Astrocyte (in vitro differentiated cells and primary cell): ENCODE measurements around the gene CD44. TPM values are rescaled to one million over a fixed set of nuclear protein-coding genes. Genes with fewer than 3 reads are reported as not detected.

Source experiments
- DNase-seq: peaks from one replicate; pipeline ENCODE4 v3.0.0-alpha.2; 2010; ENCODE audit warnings: low read depth
- FAIRE-seq: peaks from 2 replicates; lab custom pipeline; 2011; peaks lifted over from hg19 to GRCh38; lab: Jason Lieb, UNC
- H2AFZ ChIP-seq: 2 replicates; pipeline ENCODE4 v1.6.0; 2012; ENCODE audit warnings: low read depth, low read length, inconsistent platforms
- H3K27ac ChIP-seq: 2 replicates; pipeline ENCODE4 v1.5.1; 2011; ENCODE audit warnings: low read depth, low read length, inconsistent platforms
- H3K27me3 ChIP-seq: 2 replicates; pipeline ENCODE4 v1.6.0; 2011; ENCODE audit warnings: low read length, inconsistent platforms; ENCODE audit not compliant: insufficient read depth
- H3K36me3 ChIP-seq: 2 replicates; pipeline ENCODE4 v1.5.1; 2011; ENCODE audit warnings: low read length, inconsistent platforms; ENCODE audit not compliant: insufficient read depth
- H3K4me1 ChIP-seq: 2 replicates; pipeline ENCODE4 v1.5.1; 2011; ENCODE audit warnings: low read length, inconsistent platforms; ENCODE audit not compliant: insufficient read depth
- H3K4me2 ChIP-seq: 2 replicates; pipeline ENCODE4 v1.6.0; 2012; ENCODE audit warnings: low read length, inconsistent platforms
- H3K4me3 ChIP-seq: 2 replicates; pipeline ENCODE4 v1.5.1; 2011; ENCODE audit warnings: low read depth, mild to moderate bottlenecking, low read length, inconsistent platforms; ENCODE audit not compliant: insufficient read depth
- H3K79me2 ChIP-seq: 2 replicates; pipeline ENCODE4 v1.6.0; 2012; ENCODE audit warnings: mild to moderate bottlenecking, low read length, inconsistent platforms; ENCODE audit not compliant: insufficient read depth
- H3K9ac ChIP-seq: 2 replicates; pipeline ENCODE4 v1.6.0; 2012; ENCODE audit warnings: mild to moderate bottlenecking, low read length, inconsistent platforms
- H3K9me3 ChIP-seq: 2 replicates; pipeline ENCODE4 v1.5.1; 2012; ENCODE audit warnings: low read depth, mild to moderate bottlenecking, low read length, inconsistent platforms; ENCODE audit not compliant: insufficient read depth
- H4K20me1 ChIP-seq: 2 replicates; pipeline ENCODE4 v1.6.0; 2012; ENCODE audit warnings: low read length, inconsistent platforms; ENCODE audit not compliant: insufficient read depth
- H3K27ac Mint-ChIP-seq: one replicate; pipeline ENCODE4 v1.8.0; 2021; ENCODE audit warnings: mild to moderate bottlenecking, mixed read lengths; ENCODE audit not compliant: unreplicated experiment
- H3K27me3 Mint-ChIP-seq: one replicate; pipeline ENCODE4 v1.8.0; 2021; ENCODE audit warnings: low read depth, mixed read lengths; ENCODE audit not compliant: unreplicated experiment
- H3K36me3 Mint-ChIP-seq: one replicate; pipeline ENCODE4 v1.8.0; 2021; ENCODE audit warnings: low read depth, mixed read lengths; ENCODE audit not compliant: unreplicated experiment
- H3K4me1 Mint-ChIP-seq: one replicate; pipeline ENCODE4 v1.8.0; 2021; ENCODE audit warnings: low read depth, mixed read lengths; ENCODE audit not compliant: unreplicated experiment
- H3K4me3 Mint-ChIP-seq: one replicate; pipeline ENCODE4 v1.8.0; 2021; ENCODE audit warnings: mild to moderate bottlenecking, moderate library complexity, mixed read lengths; ENCODE audit not compliant: unreplicated experiment
- H3K9me3 Mint-ChIP-seq: one replicate; pipeline ENCODE4 v1.8.0; 2021; ENCODE audit warnings: mild to moderate bottlenecking, mixed read lengths; ENCODE audit not compliant: unreplicated experiment
- EZH2 ChIP-seq: IDR thresholded peaks from 2 replicates; pipeline ENCODE4 v1.6.1; 2012; ENCODE audit warnings: mild to moderate bottlenecking, low read length, inconsistent platforms; ENCODE audit not compliant: insufficient read depth
- total RNA-seq: library from RNA; stranded (reverse); gene quantifications from 2 replicates; pipeline ENCODE4 v1.2.1, GENCODE V29; 2021
- TF ChIP-seq, protein P1 (sequence below): IDR thresholded peaks from 2 replicates; pipeline ENCODE4 v1.5.1; 2011; ENCODE audit warnings: low read depth, mild to moderate bottlenecking, inconsistent platforms, low read length, moderate library complexity; ENCODE audit not compliant: insufficient read depth

The CD44 gene
- total RNA-seq, 1 donor from 2014 or later = 154 TPM

DNA sequence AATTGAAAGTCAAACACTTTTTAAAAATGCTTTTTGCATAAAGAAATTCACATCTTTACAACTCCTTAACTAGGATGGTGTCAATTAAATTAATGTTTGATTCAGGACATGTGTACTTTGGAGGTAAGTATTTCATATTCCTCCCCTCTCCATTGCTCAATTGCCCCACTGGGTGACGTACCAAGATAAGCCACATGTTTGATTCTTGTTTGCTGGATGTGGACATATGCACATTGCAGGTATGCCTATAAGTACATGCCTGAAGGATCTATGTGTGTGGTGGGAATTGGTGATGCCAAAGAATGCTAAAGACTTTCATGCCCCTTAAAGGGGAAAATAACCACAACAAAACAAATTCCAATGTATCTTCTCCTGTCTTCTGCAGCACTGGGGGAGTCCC, 5.8 kb downstream of the CD44 start:
- Mint-ChIP-seq H3K36me3 (peaks cover 2% of the 10 kb centered on the region), H3K27me3 (no peaks in the 10 kb centered on the region), H3K4me1 (peaks cover 40% of the 10 kb centered on the region), H3K9me3 (no peaks in the 10 kb centered on the region), H3K4me3 (no peak overlapping the region), H3K27ac (no peak overlapping the region)
- no peak for TF ChIP-seq EZH2
- TF ChIP-seq, protein P1, sequence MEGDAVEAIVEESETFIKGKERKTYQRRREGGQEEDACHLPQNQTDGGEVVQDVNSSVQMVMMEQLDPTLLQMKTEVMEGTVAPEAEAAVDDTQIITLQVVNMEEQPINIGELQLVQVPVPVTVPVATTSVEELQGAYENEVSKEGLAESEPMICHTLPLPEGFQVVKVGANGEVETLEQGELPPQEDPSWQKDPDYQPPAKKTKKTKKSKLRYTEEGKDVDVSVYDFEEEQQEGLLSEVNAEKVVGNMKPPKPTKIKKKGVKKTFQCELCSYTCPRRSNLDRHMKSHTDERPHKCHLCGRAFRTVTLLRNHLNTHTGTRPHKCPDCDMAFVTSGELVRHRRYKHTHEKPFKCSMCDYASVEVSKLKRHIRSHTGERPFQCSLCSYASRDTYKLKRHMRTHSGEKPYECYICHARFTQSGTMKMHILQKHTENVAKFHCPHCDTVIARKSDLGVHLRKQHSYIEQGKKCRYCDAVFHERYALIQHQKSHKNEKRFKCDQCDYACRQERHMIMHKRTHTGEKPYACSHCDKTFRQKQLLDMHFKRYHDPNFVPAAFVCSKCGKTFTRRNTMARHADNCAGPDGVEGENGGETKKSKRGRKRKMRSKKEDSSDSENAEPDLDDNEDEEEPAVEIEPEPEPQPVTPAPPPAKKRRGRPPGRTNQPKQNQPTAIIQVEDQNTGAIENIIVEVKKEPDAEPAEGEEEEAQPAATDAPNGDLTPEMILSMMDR = no peak
- H3K79me2 ChIP-seq = peaks cover 99% of the 10 kb centered on the region
- H3K9ac ChIP-seq = peak overlapping the region; percentile 73
- H3K4me3 ChIP-seq = peak overlapping the region; percentile 91
- peak; percentile 70 for DNase-seq
- peaks cover 92% of the 10 kb centered on the region for H4K20me1 ChIP-seq
- H3K27ac ChIP-seq = peak overlapping the region; percentile 94
- peaks cover 12% of the 10 kb centered on the region for H3K36me3 ChIP-seq
- no peak for FAIRE-seq
- H3K4me2 ChIP-seq = peak overlapping the region; percentile 95
- no peak overlapping the region for H2AFZ ChIP-seq
- H3K4me1 ChIP-seq = peaks cover 53% of the 10 kb centered on the region
- no peaks in the 10 kb centered on the region for H3K27me3 ChIP-seq
- no peaks in the 10 kb centered on the region for H3K9me3 ChIP-seq

DNA sequence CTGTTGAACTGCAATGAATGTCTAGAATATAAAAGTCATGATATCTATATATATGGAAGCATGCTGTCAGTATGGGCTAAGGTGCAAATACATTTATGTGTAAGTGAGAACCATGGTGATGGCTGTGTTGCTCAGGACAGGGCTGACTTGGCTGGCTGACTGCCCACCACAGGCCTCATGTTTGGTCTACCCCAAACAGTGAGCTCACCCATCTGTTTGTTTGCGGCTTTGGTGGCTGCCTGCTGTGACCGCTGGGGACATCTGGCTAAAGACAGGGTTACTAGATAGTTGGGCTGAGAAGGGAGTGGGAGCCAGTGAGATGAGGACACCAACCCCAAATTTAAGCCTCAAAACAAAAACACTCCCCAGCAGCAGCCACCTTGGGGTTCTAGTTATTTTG, 6.3 kb downstream of the CD44 start:
- H3K36me3 Mint-ChIP-seq = peaks cover 2% of the 10 kb centered on the region
- Histone ChIP-seq H4K20me1 (peaks cover 92% of the 10 kb centered on the region), H3K4me3 (peak overlapping the region; percentile 91), H2AFZ (no peak overlapping the region), H3K9me3 (no peaks in the 10 kb centered on the region), H3K4me2 (peak overlapping the region; percentile 95), H3K9ac (peak overlapping the region; percentile 73), H3K27me3 (no peaks in the 10 kb centered on the region), H3K79me2 (peaks cover 99% of the 10 kb centered on the region), H3K36me3 (peaks cover 12% of the 10 kb centered on the region), H3K27ac (peak overlapping the region; percentile 94), H3K4me1 (peaks cover 53% of the 10 kb centered on the region)
- peaks cover 40% of the 10 kb centered on the region for H3K4me1 Mint-ChIP-seq
- FAIRE-seq (peak; percentile 54), DNase-seq (peak; percentile 61)
- H3K27ac Mint-ChIP-seq = no peak overlapping the region
- no peaks in the 10 kb centered on the region for H3K27me3 Mint-ChIP-seq
- TF ChIP-seq, protein P1 = no peak
- TF ChIP-seq EZH2 = no peak
- H3K4me3 Mint-ChIP-seq = no peak overlapping the region
- no peaks in the 10 kb centered on the region for H3K9me3 Mint-ChIP-seq

DNA sequence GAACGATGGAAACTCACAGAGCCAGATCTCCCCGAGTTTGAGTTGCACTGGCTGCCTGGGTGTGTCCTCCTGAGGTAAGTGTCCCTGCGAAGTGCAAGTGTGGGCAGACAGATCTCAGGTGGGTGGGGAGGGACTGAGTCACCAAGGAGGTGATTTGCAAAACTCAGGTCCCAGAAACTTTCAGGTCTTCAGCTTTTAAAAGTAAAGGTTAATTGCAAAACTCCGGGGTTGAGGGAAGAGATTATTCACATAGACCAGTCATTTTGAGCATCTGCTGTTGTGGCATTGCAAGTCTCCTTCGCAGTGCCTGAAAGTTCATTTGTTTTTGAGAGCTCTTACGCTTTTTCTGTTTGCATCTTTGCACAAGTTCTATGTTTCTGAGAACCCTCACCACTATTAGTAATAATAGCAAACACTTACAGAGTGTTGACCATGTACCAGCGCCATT, 7.1 kb downstream of the CD44 start:
- H3K4me3 ChIP-seq = no peak overlapping the region
- FAIRE-seq (no peak), DNase-seq (no peak)
- peaks cover 12% of the 10 kb centered on the region for H3K36me3 ChIP-seq
- H3K9me3 Mint-ChIP-seq = no peaks in the 10 kb centered on the region
- no peak overlapping the region for H2AFZ ChIP-seq
- no peak overlapping the region for H3K9ac ChIP-seq
- H3K9me3 ChIP-seq = no peaks in the 10 kb centered on the region
- H3K79me2 ChIP-seq = peaks cover 99% of the 10 kb centered on the region
- H3K27ac ChIP-seq = no peak overlapping the region
- H3K27me3 Mint-ChIP-seq = no peaks in the 10 kb centered on the region
- peak overlapping the region; percentile 12 for H3K4me2 ChIP-seq
- no peak overlapping the region for H3K27ac Mint-ChIP-seq
- peaks cover 92% of the 10 kb centered on the region for H4K20me1 ChIP-seq
- H3K4me1 Mint-ChIP-seq = peaks cover 41% of the 10 kb centered on the region
- peaks cover 2% of the 10 kb centered on the region for H3K36me3 Mint-ChIP-seq
- no peaks in the 10 kb centered on the region for H3K27me3 ChIP-seq
- H3K4me3 Mint-ChIP-seq = no peak overlapping the region
- peaks cover 56% of the 10 kb centered on the region for H3K4me1 ChIP-seq
- TF ChIP-seq EZH2 = no peak
- TF ChIP-seq, protein P1 = no peak
